H1 (cell line): Measurements from ENCODE around the gene VNN1. TPM values are rescaled to one million over a fixed set of nuclear protein-coding genes. Genes with fewer than 3 reads are reported as not detected.

Source experiments
- CTCF ChIA-PET: fragments of 300-600 bp; sonication (Branson Sonifier 250); formaldehyde crosslinking; loops from one replicate; lab custom pipeline; 2021; ENCODE audit not compliant: partially characterized antibody; lab: Charles Lee
- POLR2A ChIA-PET: fragments of 300-600 bp; sonication (Branson Sonifier 250); formaldehyde crosslinking; loops from one replicate; lab custom pipeline; 2021; ENCODE audit warnings: inconsistent platforms; ENCODE audit not compliant: partially characterized antibody; lab: Charles Lee
- DNase-seq, 2 experiments: peaks; one replicate each; pipeline versions ENCODE4 v3.0.0 to v3.0.0-alpha.2; 2010 to 2022; ENCODE audit warnings: low spot score in 2 of 2, low read depth in 1 of 2, mixed read lengths in 1 of 2
- FAIRE-seq: peaks from 2 replicates; lab custom pipeline; 2011; peaks lifted over from hg19 to GRCh38; lab: Jason Lieb, UNC
- H2AFZ ChIP-seq: 2 replicates; pipeline ENCODE4 v1.8.1; 2012; ENCODE audit warnings: low read length, inconsistent platforms
- H2AK5ac ChIP-seq: 2 replicates; pipeline ENCODE4 v1.6.1; 2013; ENCODE audit warnings: low read depth, low read length
- H2BK120ac ChIP-seq: replicated peaks from 2 replicates; pipeline ENCODE3; 2013; ENCODE audit warnings: low read depth, low read length, inconsistent platforms
- H2BK12ac ChIP-seq: 2 replicates; pipeline ENCODE4 v1.6.1; 2013; ENCODE audit warnings: low read depth, low read length
- H2BK15ac ChIP-seq: 2 replicates; pipeline ENCODE4 v1.6.1; 2013; ENCODE audit warnings: low read length
- H2BK20ac ChIP-seq: 2 replicates; pipeline ENCODE4 v1.6.1; 2013; ENCODE audit warnings: low read length
- H2BK5ac ChIP-seq: 2 replicates; pipeline ENCODE4 v1.6.1; 2013; ENCODE audit warnings: low read depth, low read length
- H3K14ac ChIP-seq: 2 replicates; pipeline ENCODE4 v1.6.1; 2013; ENCODE audit warnings: inconsistent platforms; ENCODE audit not compliant: insufficient read length
- H3K18ac ChIP-seq: 2 replicates; pipeline ENCODE4 v1.6.1; 2013; ENCODE audit warnings: low read length; ENCODE audit errors: extremely low read depth
- H3K23ac ChIP-seq: 2 replicates; pipeline ENCODE4 v1.6.1; 2013; ENCODE audit warnings: inconsistent platforms; ENCODE audit not compliant: insufficient read length
- H3K23me2 ChIP-seq: 2 replicates; pipeline ENCODE4 v1.6.1; 2013; ENCODE audit warnings: low read depth, low read length
- H3K27ac ChIP-seq: 2 replicates; pipeline ENCODE4 v1.6.1; 2011; ENCODE audit warnings: low read depth, low read length, inconsistent platforms
- H3K27me3 ChIP-seq, 4 experiments: replicated peaks in 1 of 4; 1 replicate in 1 of 4; 2 replicates in 3 of 4; pipeline versions ENCODE4 v1.6.1 to v1.8.1; 2011 to 2013; ENCODE audit warnings: low read length in 3 of 4, mild to moderate bottlenecking in 3 of 4, inconsistent platforms in 2 of 4, mixed read lengths in 2 of 4, moderate library complexity in 1 of 4; ENCODE audit not compliant: control insufficient read depth in 3 of 4, insufficient read depth in 3 of 4; ENCODE audit errors: extremely low read depth in 1 of 4
- H3K36me3 ChIP-seq, 4 experiments: 2 replicates each; pipeline versions ENCODE4 v1.6.1 to v1.8.1; 2011 to 2013; ENCODE audit warnings: mild to moderate bottlenecking in 4 of 4, low read length in 3 of 4, moderate library complexity in 2 of 4, control low read depth in 1 of 4, inconsistent platforms in 1 of 4; ENCODE audit not compliant: insufficient read depth in 4 of 4, control insufficient read depth in 2 of 4
- H3K4ac ChIP-seq: replicated peaks from 2 replicates; pipeline ENCODE3; 2013; ENCODE audit warnings: low read length, low read depth, mixed read lengths, inconsistent platforms; ENCODE audit not compliant: insufficient read length
- H3K4me1 ChIP-seq, 4 experiments: replicated peaks in 1 of 4; 1 replicate in 1 of 4; 2 replicates in 3 of 4; pipeline versions ENCODE4 v1.6.1 to v1.8.1; 2011 to 2013; ENCODE audit warnings: low read length in 3 of 4, inconsistent platforms in 2 of 4, mixed read lengths in 1 of 4; ENCODE audit not compliant: insufficient read depth in 4 of 4, control insufficient read depth in 3 of 4
- H3K4me2 ChIP-seq, 2 experiments: 2 replicates each; pipeline versions ENCODE4 v1.6.1 to v1.8.1; 2011 to 2013; ENCODE audit warnings: low read depth in 2 of 2, low read length in 2 of 2, control low read depth in 1 of 2, inconsistent platforms in 1 of 2, mild to moderate bottlenecking in 1 of 2; ENCODE audit not compliant: insufficient read depth in 1 of 2
- H3K4me3 ChIP-seq, 4 experiments: fragments of 200-600, 300-600 bp in 1 of 4; sonication (generic), shearing (Covaris generic), sonication (Bioruptor Twin) in 1 of 4; 2 replicates each; pipeline versions ENCODE4 v1.5.1 to v1.8.1; 2011 to 2016; ENCODE audit warnings: low read length in 4 of 4, low read depth in 3 of 4, control low read depth in 2 of 4, inconsistent platforms in 2 of 4, mild to moderate bottlenecking in 2 of 4, mixed read lengths in 1 of 4, moderate library complexity in 1 of 4; ENCODE audit not compliant: insufficient read depth in 2 of 4; ENCODE audit errors: extremely low read depth in 1 of 4
- H3K56ac ChIP-seq: replicated peaks from 2 replicates; pipeline ENCODE3; 2013; ENCODE audit warnings: low read depth, mild to moderate bottlenecking, mixed read lengths, low read length, inconsistent platforms; ENCODE audit not compliant: insufficient read length
- H3K79me1 ChIP-seq: 2 replicates; pipeline ENCODE4 v1.6.1; 2013; ENCODE audit warnings: low read depth, low read length, control low read depth
- H3K79me2 ChIP-seq, 2 experiments: 2 replicates each; pipeline versions ENCODE4 v1.6.1 to v1.8.1; 2012 to 2013; ENCODE audit warnings: low read length in 2 of 2, mild to moderate bottlenecking in 2 of 2, inconsistent platforms in 1 of 2; ENCODE audit not compliant: insufficient read depth in 2 of 2, control insufficient read depth in 1 of 2
- H3K9ac ChIP-seq, 4 experiments: replicated peaks in 1 of 4; 1 replicate in 1 of 4; 2 replicates in 3 of 4; pipeline versions ENCODE4 v1.6.1 to v1.8.1; 2011 to 2013; ENCODE audit warnings: low read depth in 3 of 4, low read length in 3 of 4, control low read depth in 2 of 4, mild to moderate bottlenecking in 2 of 4, moderate library complexity in 2 of 4, inconsistent platforms in 1 of 4; ENCODE audit errors: extremely low read depth in 1 of 4
- H3K9me3 ChIP-seq, 2 experiments: 2 replicates each; pipeline versions ENCODE4 v1.6.1 to v1.8.1; 2012 to 2013; ENCODE audit warnings: mild to moderate bottlenecking in 2 of 2, moderate library complexity in 2 of 2, control low read depth in 1 of 2, inconsistent platforms in 1 of 2, low read depth in 1 of 2, low read length in 1 of 2, mixed read lengths in 1 of 2; ENCODE audit not compliant: insufficient read depth in 2 of 2
- H4K20me1 ChIP-seq, 2 experiments: replicated peaks in 1 of 2; 2 replicates each; pipeline versions ENCODE3 to v1.8.1; 2011 to 2013; ENCODE audit warnings: inconsistent platforms in 2 of 2, low read length in 2 of 2, mild to moderate bottlenecking in 1 of 2; ENCODE audit not compliant: insufficient read depth in 2 of 2, control insufficient read depth in 1 of 2
- H4K5ac ChIP-seq: 2 replicates; pipeline ENCODE4 v1.6.1; 2013; ENCODE audit warnings: low read length, low read depth, mixed read lengths, inconsistent platforms; ENCODE audit not compliant: insufficient read length
- H4K8ac ChIP-seq: 2 replicates; pipeline ENCODE4 v1.8.0; 2013; ENCODE audit warnings: mild to moderate bottlenecking, moderate library complexity, low read length, inconsistent platforms; ENCODE audit not compliant: insufficient read depth; ENCODE audit errors: extremely low read depth
- H4K91ac ChIP-seq: replicated peaks from 2 replicates; pipeline ENCODE3; 2013; ENCODE audit warnings: low read length, mixed read lengths, inconsistent platforms; ENCODE audit not compliant: insufficient read length
- CTCF ChIP-seq, 3 experiments: IDR thresholded peaks; 1 replicate in 2 of 3; 2 replicates in 1 of 3; pipeline versions ENCODE4 v1.5.1 to v1.6.1; 2011; ENCODE audit warnings: low read length in 3 of 3, mild to moderate bottlenecking in 3 of 3, inconsistent platforms in 2 of 3, low read depth in 1 of 3, moderate library complexity in 1 of 3; ENCODE audit not compliant: insufficient read depth in 1 of 3; ENCODE audit errors: control extremely low read depth in 1 of 3
- RAD21 ChIP-seq, 2 experiments: IDR thresholded peaks in 1 of 2; conservative IDR thresholded peaks in 1 of 2; 2 replicates each; pipeline ENCODE4 v1.6.1; 2011; ENCODE audit warnings: low read depth in 2 of 2, low read length in 2 of 2, improper control_type of control experiment in 1 of 2, inconsistent platforms in 1 of 2, mild to moderate bottlenecking in 1 of 2, moderate library complexity in 1 of 2
- YY1 ChIP-seq: IDR thresholded peaks from 2 replicates; pipeline ENCODE4 v1.6.1; 2011; ENCODE audit warnings: low read depth, mild to moderate bottlenecking, low read length
- WGBS, 2 experiments: shearing (Covaris generic) in 1 of 2; methylation state at CpG; one replicate each; pipeline versions ENCODE4 v1.1.6 to v1.1.7; 2013 to 2015; ENCODE audit warnings: low lambda C conversion rate in 2 of 2, mixed read lengths in 2 of 2, inconsistent platforms in 1 of 2, low coverage in 1 of 2, missing lambda C conversion rate in 1 of 2; ENCODE audit not compliant: insufficient replicate concordance in 2 of 2, insufficient coverage in 1 of 2, insufficient read length in 1 of 2; ENCODE audit errors: extremely low coverage in 1 of 2, missing lambda C conversion rate in 1 of 2; 5-methylcytosine and 5-hydroxymethylcytosine counted together
- polyA plus RNA-seq, 7 experiments: library from polyadenylated mRNA; depleted of rRNA in 3 of 7; stranded (reverse) in 5 of 7; unstranded in 2 of 7; fragments of >200 nt in 5 of 7; fragments of 200-250 nt in 2 of 7; gene quantifications; 1 replicate in 5 of 7; 2 replicates in 1 of 7; 4 replicates in 1 of 7; pipeline versions ENCODE4 v1.2.1 to v1.2.3, GENCODE V29; 2011 to 2013; ENCODE audit warnings: missing spikeins in 2 of 7, mixed read lengths in 2 of 7
- total RNA-seq: library from RNA; stranded (reverse); fragmentation: NEBNext Ultra II Directional; extraction: Animal tissue kit (Norgen Biotek cat#: 25700); gene quantifications from 2 replicates; pipeline ENCODE4 v1.2.1, GENCODE V29; 2021

The VNN1 gene
- total and polyA plus RNA-seq, 2 of the 8 experiments (the other 6 are each of a cell fraction or from before 2014, with no cell fraction given): not detected

GRCh38 chr6:132728616-132729015, 14.8 kb upstream of the VNN1 start:
- no peaks in the 10 kb centered on the region for H3K27me3 ChIP-seq
- no peak overlapping the region for H2BK120ac ChIP-seq
- no peak overlapping the region for H2BK15ac ChIP-seq
- H3K4ac ChIP-seq: no peak overlapping the region
- TF ChIP-seq YY1 (no peak), RAD21 (IDR thresholded peaks at IDR 0.05 in 1 of 2, conservative IDR thresholded peaks at IDR 0.05 in 1 of 2; ENCODE audit: low read depth in 2 of 2, low read length in 2 of 2) (peak; percentile 32 to 46; a peak in 2 of 4 replicates), CTCF (IDR thresholded peaks at IDR 0.05; ENCODE audit: control extremely low read depth in 1 of 3, insufficient read depth in 1 of 3, low read depth in 1 of 3, low read length in 3 of 3) (peak; percentile 16 to 67 (median 43))
- H3K23ac ChIP-seq: no peak overlapping the region
- H2AFZ ChIP-seq: no peak overlapping the region
- H3K4me1 ChIP-seq: no peaks in the 10 kb centered on the region
- H3K4me3 ChIP-seq: no peak overlapping the region
- H4K20me1 ChIP-seq: no peaks in the 10 kb centered on the region
- H3K36me3 ChIP-seq: no peaks in the 10 kb centered on the region
- H3K27ac ChIP-seq: no peak overlapping the region
- DNase-seq (no peak), FAIRE-seq (no peak)
- no peak overlapping the region for H4K5ac ChIP-seq
- H3K18ac ChIP-seq: no peak overlapping the region
- 72% methylated on average over 4 of the region's 4 CpGs; no CpG with 5 or more reads in 1 of the 2 experiments for WGBS, 2 experiments
- no peaks in the 10 kb centered on the region for H3K23me2 ChIP-seq
- no peak overlapping the region for H3K56ac ChIP-seq
- no peak overlapping the region for H3K4me2 ChIP-seq
- H3K9ac ChIP-seq: no peak overlapping the region
- ChIA-PET POLR2A (interaction anchor here (1.0 kb wide), 1 partner anchor 85 kb away, joined by 3 read pairs; the partner anchor contains the start of gene RPS12), CTCF (interaction anchor here (0.8 to 4.5 kb wide), 26 partner anchors 8 to 448 kb away, joined by 3 to 38 read pairs (median 4); partner anchors contain the start of gene VNN1)
- H4K91ac ChIP-seq: no peak overlapping the region
- H2BK12ac ChIP-seq: no peak overlapping the region
- no peaks in the 10 kb centered on the region for H3K79me2 ChIP-seq
- H2BK20ac ChIP-seq: no peak overlapping the region
- H3K9me3 ChIP-seq: no peaks in the 10 kb centered on the region
- H3K79me1 ChIP-seq: no peaks in the 10 kb centered on the region
- no peak overlapping the region for H3K14ac ChIP-seq
- H2BK5ac ChIP-seq: no peak overlapping the region
- H2AK5ac ChIP-seq: no peak overlapping the region
- H4K8ac ChIP-seq: no peak overlapping the region
